Suppressor macrophage (primary cell): Measurements from ENCODE around the gene CCDC149.

Source experiments
- DNase-seq, 4 experiments: peaks; one replicate each; pipeline ENCODE4 v3.0.0-alpha.2; 2020 to 2022

Gene CCDC149

DNA sequence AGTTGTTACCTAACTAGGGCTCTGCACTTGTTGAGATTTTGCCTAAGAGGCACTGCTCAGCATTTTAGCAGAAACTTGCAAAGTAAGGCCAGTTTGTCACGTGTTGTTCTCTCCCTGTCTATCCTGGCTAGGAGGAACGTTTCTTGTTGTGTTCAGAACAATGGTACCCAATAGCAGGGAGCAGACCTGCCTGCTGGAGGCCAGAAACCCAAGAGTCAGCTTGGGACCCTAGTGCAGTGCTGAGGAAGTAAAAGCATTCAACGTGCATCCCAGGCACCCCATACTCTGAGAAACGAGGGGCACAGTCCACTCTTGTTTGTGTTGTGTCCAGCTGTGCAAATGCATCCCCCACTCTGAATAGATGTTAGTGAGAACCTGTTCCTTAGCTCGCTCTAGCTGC lies 75.1 kb downstream of the CCDC149 start:
- DNase-seq: no peak

DNA sequence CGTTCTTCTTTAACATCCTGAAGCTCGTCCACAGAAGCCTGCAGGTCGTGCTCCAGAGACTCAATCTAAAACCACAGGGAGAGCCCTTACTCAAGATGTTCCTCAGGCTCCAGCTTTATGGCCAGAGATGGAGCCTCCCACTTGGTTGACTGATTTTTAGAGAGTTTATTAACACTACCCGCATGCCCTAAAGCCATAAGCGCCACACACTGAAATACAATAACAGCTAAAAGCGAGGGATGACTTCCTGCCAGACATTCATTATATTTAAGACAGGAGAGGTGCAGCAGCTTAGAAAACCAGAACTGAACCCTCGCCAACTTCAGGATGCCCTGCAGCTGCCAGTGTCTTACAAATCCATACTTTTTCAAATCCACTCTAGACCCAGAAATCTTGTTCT lies 75.5 kb downstream of the CCDC149 start:
- DNase-seq: no peak

DNA sequence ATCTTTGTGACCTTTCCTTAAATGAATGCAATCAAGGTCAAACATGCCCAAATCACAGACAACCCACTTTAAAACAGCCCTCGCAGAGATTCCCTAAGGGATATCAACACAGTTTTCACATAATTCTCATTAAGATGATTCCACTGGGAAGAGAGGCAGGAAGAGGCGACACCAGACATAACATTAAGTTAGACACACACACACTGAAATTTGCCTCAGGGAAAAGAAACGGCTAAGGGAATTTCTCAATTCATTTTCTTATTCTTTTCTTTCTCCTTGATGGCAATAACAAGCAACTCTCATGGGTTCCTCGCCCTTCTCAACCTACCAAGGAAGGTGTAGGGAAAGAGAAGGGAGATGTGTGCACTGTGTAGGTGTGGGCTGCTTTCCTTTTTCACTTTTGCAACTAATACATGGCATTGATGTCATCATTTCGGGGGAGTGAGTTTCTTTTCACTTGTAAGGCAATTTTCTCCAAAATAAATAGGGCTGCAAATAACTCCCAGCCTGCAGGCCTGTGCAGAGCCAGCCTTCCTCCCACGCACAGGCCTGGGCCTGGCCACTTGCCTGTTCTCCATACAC lies 76.1 kb downstream of the CCDC149 start:
- peak in 3 of 4 experiments; percentile 10 to 13 (median 12) for DNase-seq

GRCh38 chr4:24835696-24836095 lies 77.1 kb downstream of the CCDC149 start:
- no peak for DNase-seq

DNA sequence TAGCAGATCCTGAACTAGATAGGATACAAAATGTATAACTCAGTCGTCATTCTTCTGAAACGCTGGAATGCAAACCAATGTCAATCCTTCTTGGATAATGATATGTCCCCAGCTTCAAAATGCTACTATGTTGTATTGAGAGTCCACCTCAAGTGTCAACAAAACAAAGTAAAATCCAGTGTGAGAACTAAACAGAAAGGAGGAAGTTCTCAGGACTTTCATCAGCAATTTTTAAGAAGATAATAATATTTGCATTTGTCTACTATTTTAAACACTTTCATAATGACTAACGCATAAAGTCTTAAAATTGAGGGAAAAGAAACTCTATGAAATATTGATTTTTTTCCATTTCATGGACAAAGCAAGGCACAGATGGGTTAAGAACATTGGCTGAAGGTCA lies 81.2 kb downstream of the CCDC149 start:
- DNase-seq: no peak

- no peak for DNase-seq
Measured at GRCh38 chr4:24824720-24825119, 88.1 kb downstream of the CCDC149 start.

DNA sequence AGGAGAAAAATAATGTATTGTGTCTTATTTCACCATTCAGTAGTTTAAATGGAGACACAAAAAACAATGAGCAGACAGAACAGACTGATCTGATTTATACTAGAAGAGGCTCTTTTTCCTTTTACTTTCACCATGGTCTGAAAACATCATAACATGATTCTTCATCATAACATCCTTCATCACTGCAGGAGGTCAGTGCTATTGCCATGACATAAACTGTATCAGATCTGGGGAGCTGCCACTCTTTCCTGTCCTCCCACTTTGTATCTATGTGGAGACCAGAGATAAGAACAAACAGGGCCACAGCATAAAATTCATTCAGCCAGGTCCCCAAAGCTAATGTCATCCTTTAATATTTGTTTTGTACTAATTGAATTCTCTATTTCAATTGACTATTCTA lies 92.3 kb downstream of the CCDC149 start:
- no peak for DNase-seq

GRCh38 chr4:24816797-24817196 lies 96.0 kb downstream of the CCDC149 start:
- no peak for DNase-seq

DNA sequence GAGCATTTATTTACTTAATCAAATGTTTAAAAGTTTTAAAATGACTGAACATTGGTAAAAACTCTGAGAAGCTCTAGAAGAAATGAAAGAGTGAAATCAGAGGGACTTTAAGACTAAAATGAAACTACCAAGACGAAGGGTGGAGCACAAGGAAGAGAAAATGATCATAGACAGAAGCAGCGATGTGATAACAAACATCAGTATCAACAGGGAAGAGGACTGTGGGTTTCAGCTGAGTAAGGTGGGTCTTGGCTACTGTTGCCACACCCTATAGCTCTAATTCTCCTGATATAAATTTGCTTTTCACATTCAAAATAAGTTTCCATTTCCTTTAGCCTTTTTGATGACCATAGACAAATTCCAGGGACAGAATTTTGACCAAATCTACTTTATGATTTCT lies 99.1 kb downstream of the CCDC149 start:
- DNase-seq: no peak

- no peak for DNase-seq
Measured at GRCh38 chr4:24810871-24811631, 101.8 kb downstream of the CCDC149 start.

GRCh38 chr4:24809815-24810405 lies 102.9 kb downstream of the CCDC149 start:
- DNase-seq: peak in 1 of 4 experiments; percentile 14

DNA sequence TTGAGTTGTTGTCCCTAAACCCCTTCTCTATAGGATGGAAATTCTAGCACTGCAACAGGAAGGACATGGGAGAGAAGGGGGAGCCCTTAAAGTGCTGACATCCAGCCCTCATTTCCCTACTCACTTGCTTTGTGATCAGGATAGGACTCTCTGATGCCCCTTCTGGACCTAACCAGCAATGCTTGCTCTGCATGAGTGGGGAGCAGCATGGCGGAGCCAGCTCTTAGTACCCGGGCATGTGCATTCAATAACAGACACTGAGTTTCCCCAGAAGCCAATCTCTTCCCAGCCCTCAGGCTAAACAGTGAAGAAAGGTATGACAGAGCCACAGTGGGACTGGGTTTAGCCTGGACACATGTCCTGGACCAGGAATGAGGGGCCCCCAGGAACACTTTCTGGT lies 103.5 kb downstream of the CCDC149 start:
- DNase-seq: peak in 1 of 4 experiments; percentile 25

- DNase-seq: no peak
Measured at GRCh38 chr4:24808955-24809354, 103.9 kb downstream of the CCDC149 start.

- no peak for DNase-seq
Measured at GRCh38 chr4:24808261-24808660, 104.6 kb downstream of the CCDC149 start.

DNA sequence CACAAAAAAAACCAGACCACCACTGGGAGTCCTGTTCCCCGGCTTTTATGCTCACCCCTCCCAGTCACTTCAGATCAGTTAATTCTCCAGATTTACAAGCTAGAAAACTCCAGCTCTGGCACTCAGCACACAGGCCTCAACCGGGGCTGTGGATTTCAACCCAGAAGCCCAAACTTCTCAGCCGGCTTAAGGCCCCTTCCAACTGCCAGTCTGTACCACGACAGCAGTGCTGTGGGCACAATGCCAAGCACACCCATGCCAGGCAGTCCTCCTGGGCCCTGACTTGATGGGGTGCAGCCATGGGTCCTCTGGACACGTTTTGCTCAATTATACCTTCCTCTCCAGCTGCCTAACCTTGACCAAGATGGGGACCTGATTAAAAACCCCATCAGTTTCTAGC lies 105.2 kb downstream of the CCDC149 start:
- no peak for DNase-seq

DNA sequence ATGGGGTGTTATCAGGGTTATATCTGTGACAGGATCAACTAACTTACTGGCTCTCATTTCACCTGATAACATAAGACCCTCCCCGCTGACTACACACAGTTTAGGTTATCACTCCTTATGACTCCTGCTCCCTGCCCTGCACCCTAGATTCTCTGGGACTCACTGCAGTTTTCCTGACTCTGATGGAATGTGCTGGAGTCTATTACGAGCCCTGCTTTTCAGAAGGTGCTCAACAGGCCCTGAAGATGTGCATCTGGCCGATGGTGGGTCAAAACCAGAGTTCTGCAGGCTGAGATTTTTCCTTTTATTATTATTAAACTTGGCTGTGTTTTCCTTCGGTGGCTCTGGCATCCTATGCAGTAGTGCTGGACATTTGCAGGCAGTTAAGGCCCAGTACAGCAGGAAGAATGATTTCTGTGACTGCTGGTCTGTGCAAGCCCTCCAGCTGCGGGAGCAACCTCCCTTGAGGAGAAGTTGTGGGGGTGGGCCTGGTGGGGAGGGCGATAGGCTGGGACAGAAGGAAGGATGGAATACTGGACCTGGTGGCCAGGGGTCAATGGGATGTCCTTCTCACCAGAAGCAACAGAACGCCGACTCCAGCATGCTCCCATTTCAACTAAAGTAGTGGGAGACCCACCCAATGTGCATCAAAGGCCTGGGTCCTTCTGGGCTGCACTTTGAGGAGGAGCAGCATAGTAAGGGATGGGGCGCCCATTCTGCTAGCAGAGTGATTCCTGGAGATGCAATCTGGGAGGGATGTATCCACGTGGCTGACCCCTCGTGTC lies 106.4 kb downstream of the CCDC149 start:
- DNase-seq: no peak

DNA sequence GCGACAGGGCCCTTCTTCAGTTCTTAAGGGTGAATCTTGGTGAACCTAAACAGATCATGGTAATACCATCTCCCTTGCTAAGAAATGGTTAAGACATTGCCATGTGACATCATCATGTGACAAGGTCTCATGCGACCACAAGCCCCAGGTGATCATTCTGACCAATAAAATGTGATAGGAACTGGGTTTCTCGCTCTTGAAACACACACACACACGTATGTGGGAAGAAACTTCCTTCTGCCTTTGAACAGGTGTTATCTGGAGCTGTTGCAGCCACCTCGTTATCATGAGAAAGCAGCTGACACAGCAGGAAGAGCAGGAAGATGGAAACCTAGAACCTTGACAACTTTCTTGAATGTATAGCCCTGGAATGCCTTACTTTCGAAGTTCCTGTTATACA lies 107.3 kb downstream of the CCDC149 start:
- no peak for DNase-seq

- no peak for DNase-seq
Measured at GRCh38 chr4:24805067-24805466, 107.8 kb downstream of the CCDC149 start.

GRCh38 chr4:24802648-24803047 lies 110.2 kb downstream of the CCDC149 start:
- no peak for DNase-seq

DNA sequence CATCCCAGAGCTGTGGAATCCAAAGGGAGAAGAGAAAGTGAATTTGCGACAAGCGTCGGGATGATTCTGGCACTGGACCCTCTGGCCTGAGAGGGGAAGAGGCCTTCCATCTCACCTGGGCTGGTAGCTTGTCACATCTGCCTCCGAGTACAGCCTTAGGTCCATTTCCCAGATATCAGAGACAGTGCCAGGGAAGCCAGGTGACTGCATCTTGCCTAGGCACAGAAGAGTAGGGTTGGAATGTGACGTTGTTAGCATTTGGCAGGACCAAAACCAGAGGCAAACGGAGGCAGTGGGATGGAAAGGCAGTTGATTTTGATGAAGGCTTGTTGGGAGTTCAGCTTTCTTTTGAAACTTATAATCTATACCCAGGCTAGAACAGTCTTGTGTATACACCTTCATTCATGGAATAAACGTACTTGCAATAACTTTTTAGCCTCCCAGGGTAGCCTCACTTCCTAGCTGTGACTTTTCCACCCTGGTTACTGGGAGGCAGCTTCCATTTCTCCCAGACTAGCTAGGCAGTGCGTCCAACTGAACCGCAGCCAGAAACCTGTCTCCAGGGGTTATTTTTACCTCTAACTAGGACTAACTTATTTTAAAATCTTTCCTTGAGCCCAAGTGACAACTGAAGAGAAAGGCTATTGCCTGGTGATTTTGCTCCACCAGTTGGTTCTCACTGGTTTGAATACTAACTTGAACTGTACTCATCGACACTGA lies 111.5 kb downstream of the CCDC149 start:
- no peak for DNase-seq

DNA sequence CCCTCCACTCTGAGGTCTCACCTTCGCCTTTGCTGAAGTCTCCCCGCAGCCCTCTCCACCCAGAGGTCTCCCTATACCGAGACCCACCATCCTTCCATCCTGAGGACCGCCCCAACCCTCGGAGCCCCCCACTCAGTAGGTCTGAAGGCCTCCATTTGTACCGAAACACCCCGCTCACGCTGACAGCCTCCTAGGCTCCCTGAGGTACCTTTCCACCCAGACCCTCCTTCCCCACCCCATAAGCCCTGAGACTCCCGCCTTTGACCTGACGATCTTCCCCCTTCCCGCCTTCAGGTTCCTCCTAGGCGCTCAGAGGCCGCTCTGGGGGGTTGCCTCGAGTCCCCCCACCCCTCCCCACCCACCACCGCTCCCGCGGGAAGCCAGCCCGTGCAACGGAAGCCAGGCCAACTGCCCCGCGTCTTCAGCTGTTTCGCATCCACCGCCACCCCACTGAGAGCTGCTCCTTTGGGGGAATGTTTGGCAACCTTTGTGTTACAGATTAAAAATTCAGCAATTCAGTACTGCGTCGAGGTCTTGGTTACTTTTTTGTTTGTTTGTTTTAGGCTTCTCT lies 112.4 kb downstream of the CCDC149 start:
- DNase-seq: no peak
